ENCODE results near the gene KTN1.
A peak's percentile ranks its signal among the peaks of the same experiment; 100 is the strongest.

The KTN1 gene

DNA sequence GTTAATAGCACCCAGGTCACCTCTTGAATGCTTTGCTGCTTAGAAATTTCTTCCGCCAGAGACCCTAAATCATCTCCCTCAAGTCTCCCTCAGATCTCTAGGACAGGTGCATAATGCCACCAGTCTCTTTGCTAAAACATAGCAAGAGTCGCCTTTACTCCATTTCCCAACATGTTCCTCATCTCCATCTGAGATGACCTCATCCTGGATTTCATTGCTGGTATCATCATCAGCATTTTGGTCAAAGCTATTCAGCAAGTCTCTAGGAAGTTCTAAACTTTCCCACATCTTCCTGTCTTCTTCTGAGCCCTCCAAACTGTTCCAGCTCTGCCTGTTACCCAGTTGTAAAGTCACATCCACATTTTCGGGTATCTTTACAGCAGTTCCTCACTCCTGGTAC lies 41.0 kb downstream of the KTN1 start:
- no peak for DNase-seq (ENCODE audit: low read depth in 2 of 2)
- TF ChIP-seq, protein P1, sequence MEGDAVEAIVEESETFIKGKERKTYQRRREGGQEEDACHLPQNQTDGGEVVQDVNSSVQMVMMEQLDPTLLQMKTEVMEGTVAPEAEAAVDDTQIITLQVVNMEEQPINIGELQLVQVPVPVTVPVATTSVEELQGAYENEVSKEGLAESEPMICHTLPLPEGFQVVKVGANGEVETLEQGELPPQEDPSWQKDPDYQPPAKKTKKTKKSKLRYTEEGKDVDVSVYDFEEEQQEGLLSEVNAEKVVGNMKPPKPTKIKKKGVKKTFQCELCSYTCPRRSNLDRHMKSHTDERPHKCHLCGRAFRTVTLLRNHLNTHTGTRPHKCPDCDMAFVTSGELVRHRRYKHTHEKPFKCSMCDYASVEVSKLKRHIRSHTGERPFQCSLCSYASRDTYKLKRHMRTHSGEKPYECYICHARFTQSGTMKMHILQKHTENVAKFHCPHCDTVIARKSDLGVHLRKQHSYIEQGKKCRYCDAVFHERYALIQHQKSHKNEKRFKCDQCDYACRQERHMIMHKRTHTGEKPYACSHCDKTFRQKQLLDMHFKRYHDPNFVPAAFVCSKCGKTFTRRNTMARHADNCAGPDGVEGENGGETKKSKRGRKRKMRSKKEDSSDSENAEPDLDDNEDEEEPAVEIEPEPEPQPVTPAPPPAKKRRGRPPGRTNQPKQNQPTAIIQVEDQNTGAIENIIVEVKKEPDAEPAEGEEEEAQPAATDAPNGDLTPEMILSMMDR (IDR thresholded peaks at IDR 0.05; ENCODE audit: low read depth, low read length), result no peak
- no peak overlapping the region for H3K4me3 ChIP-seq (replicated peaks in 1 of 2; ENCODE audit: low read depth in 2 of 2, low read length in 2 of 2)

DNA sequence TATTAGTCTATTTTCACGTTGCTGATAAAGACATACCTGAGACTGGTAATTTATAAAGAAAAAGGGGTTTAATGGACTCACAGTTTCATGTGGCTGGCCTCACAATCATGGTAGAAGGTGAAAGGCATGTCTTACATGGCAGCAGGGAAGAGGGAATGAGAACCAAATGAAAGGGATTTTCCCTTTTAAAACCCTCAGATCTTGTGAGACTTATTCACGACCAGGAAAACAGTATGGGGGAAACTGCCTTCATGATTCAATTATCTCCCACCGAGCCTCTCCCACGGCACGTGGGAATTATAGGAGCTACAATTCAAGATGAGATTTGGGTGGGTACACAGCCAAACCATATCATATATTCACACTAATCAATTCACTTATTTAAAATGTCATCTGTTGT lies 41.4 kb downstream of the KTN1 start:
- no peak for DNase-seq (ENCODE audit: low read depth in 2 of 2)
- TF ChIP-seq, protein P1 (IDR thresholded peaks at IDR 0.05; ENCODE audit: low read depth, low read length), result no peak
- no peak overlapping the region for H3K4me3 ChIP-seq (replicated peaks in 1 of 2; ENCODE audit: low read depth in 2 of 2, low read length in 2 of 2)

DNA sequence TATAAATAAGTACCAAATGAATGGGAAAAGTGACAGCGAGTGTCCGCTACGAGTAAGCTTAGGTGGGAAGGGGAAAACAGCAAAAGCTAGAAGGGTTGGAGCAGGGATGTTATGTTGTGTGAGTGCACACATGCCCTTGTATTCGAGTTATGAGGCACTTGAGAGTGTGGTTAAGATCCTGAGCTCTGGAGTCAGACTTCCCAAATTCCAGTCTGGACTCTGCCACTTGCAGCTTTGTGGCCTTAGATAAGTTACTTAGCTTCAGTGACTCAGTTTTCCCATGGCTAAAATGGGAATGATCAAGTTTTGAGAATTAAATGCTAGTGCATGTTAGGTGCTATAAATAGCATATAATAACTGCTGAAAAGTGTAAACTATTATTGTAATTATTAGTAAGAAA lies 44.9 kb downstream of the KTN1 start:
- no peak overlapping the region for H3K4me3 ChIP-seq (replicated peaks in 1 of 2; ENCODE audit: low read depth in 2 of 2, low read length in 2 of 2)
- TF ChIP-seq, protein P1 (IDR thresholded peaks at IDR 0.05; ENCODE audit: low read depth, low read length), result no peak
- no peak for DNase-seq (ENCODE audit: low read depth in 2 of 2)

DNA sequence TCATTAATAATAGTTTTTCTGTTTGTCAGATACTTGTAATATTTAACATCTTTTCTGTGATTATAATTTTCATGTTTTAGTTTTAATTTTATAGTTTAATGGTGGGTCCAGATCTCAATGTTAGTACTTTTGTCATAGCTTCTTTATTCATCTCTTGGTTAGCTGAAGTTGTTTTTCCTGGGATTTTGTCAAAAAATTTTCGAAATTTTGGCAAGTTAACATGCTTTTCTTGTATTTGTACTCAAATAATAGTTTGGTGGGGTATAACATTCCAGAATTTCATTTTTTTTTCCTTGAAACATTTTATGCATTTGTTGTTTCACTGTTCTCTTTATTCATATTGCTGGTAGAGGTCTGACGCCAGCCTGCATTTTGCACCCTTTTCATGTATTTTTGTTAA lies 45.5 kb downstream of the KTN1 start:
- peak in 1 of 2 donors; percentile 13 for DNase-seq (ENCODE audit: low read depth in 2 of 2)
- H3K4me3 ChIP-seq (replicated peaks in 1 of 2; ENCODE audit: low read depth in 2 of 2, low read length in 2 of 2), result no peak overlapping the region
- TF ChIP-seq, protein P1 (IDR thresholded peaks at IDR 0.05; ENCODE audit: low read depth, low read length), result no peak

DNA sequence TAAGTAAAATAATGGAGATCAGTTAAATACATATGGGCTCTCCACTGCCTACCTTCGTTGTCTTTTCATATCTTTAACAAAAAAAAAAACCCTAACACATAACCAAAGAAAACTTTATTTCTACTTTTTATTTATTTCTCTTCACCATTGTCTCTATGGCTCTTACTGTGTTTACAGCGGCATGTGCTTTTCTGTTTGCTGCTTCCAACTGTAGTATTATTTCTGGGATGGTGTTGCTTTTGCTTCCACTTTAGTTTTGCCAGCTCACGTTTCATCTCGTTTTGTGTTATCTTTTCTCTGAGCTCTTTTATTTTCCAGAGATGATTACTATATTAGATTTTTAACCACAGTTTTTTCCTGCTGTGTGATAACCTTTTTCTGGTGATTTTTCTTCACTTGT lies 46.1 kb downstream of the KTN1 start:
- no peak for DNase-seq (ENCODE audit: low read depth in 2 of 2)
- TF ChIP-seq, protein P1 (IDR thresholded peaks at IDR 0.05; ENCODE audit: low read depth, low read length), result no peak
- H3K4me3 ChIP-seq (replicated peaks in 1 of 2; ENCODE audit: low read depth in 2 of 2, low read length in 2 of 2), result no peak overlapping the region

DNA sequence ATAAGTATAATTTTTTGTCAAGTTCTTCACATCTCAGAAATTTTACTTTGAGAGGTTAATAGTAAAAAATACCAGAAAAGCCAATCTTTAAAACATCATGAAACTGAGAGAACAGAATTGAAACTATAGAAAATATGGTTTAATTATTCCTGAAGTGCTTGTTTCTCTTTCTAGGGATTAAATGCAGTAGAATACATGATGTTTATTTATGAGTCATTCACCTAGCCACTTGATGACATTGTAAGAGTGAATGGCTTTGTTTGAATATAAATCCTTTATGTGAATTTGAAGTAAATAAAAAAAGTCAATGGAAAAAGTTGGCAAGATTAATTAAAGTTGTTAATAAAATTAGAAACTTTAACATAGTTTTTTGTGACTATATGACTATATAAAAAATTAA lies 48.4 kb downstream of the KTN1 start:
- DNase-seq (ENCODE audit: low read depth in 2 of 2), result peak in 1 of 2 donors; percentile 13
- TF ChIP-seq, protein P1 (IDR thresholded peaks at IDR 0.05; ENCODE audit: low read depth, low read length), result no peak

DNA sequence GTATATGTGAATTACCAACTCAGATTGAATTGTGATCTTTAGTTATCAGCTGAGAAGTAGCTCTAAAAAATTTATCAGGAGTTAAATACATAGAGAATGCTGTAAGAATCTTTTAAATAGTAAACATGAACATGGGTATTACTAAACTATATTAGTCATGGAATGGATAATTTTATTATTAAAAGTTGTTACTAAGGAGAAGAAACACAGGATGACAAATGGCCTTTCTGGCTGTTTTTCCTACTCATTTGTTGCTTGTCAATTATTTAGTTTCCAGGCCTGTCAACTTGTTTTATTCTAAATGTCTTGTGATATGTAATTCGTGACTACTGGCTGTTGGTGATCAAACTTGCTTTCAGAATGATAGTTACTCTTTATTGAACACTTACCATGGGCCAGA lies 58.7 kb downstream of the KTN1 start:
- H3K4me3 ChIP-seq (replicated peaks in 1 of 2; ENCODE audit: low read depth in 2 of 2, low read length in 2 of 2), result no peak overlapping the region
- TF ChIP-seq, protein P1 (IDR thresholded peaks at IDR 0.05; ENCODE audit: low read depth, low read length), result no peak
- DNase-seq (ENCODE audit: low read depth in 2 of 2), result peak in 1 of 2 donors; percentile 25

More for the DNA sequence above, 48.4 kb downstream of the KTN1 start:
- H3K4me3 ChIP-seq (replicated peaks in 1 of 2; ENCODE audit: low read depth in 2 of 2, low read length in 2 of 2), result no peak overlapping the region
